Measurements from ENCODE around the gene HADHA.

DNA sequence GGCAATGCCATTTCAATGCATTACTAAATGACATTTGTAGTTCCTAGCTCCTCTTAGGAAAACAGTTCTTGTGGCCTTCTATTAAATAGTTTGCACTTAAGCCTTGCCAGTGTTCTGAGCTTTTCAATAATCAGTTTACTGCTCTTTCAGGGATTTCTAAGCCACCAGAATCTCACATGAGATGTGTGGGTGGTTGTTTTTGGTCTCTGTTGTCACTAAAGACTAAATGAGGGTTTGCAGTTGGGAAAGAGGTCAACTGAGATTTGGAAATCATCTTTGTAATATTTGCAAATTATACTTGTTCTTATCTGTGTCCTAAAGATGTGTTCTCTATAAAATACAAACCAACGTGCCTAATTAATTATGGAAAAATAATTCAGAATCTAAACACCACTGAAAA, 45.6 kb upstream of the HADHA start:
- TF ChIP-seq, protein P1, sequence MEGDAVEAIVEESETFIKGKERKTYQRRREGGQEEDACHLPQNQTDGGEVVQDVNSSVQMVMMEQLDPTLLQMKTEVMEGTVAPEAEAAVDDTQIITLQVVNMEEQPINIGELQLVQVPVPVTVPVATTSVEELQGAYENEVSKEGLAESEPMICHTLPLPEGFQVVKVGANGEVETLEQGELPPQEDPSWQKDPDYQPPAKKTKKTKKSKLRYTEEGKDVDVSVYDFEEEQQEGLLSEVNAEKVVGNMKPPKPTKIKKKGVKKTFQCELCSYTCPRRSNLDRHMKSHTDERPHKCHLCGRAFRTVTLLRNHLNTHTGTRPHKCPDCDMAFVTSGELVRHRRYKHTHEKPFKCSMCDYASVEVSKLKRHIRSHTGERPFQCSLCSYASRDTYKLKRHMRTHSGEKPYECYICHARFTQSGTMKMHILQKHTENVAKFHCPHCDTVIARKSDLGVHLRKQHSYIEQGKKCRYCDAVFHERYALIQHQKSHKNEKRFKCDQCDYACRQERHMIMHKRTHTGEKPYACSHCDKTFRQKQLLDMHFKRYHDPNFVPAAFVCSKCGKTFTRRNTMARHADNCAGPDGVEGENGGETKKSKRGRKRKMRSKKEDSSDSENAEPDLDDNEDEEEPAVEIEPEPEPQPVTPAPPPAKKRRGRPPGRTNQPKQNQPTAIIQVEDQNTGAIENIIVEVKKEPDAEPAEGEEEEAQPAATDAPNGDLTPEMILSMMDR (IDR thresholded peaks at IDR 0.05; ENCODE audit: poor library complexity, severe bottlenecking) = no peak
- TF ChIP-seq EP300 (conservative IDR thresholded peaks at IDR 0.05; ENCODE audit: poor library complexity, severe bottlenecking) = no peak
- no peak for TF ChIP-seq SMC3 (conservative IDR thresholded peaks at IDR 0.05; ENCODE audit: poor library complexity)
- no peak for TF ChIP-seq EZH2 (IDR thresholded peaks at IDR 0.05; ENCODE audit: borderline replicate concordance, insufficient read depth, low read length, poor library complexity, severe bottlenecking)
- TF ChIP-seq, protein P2, sequence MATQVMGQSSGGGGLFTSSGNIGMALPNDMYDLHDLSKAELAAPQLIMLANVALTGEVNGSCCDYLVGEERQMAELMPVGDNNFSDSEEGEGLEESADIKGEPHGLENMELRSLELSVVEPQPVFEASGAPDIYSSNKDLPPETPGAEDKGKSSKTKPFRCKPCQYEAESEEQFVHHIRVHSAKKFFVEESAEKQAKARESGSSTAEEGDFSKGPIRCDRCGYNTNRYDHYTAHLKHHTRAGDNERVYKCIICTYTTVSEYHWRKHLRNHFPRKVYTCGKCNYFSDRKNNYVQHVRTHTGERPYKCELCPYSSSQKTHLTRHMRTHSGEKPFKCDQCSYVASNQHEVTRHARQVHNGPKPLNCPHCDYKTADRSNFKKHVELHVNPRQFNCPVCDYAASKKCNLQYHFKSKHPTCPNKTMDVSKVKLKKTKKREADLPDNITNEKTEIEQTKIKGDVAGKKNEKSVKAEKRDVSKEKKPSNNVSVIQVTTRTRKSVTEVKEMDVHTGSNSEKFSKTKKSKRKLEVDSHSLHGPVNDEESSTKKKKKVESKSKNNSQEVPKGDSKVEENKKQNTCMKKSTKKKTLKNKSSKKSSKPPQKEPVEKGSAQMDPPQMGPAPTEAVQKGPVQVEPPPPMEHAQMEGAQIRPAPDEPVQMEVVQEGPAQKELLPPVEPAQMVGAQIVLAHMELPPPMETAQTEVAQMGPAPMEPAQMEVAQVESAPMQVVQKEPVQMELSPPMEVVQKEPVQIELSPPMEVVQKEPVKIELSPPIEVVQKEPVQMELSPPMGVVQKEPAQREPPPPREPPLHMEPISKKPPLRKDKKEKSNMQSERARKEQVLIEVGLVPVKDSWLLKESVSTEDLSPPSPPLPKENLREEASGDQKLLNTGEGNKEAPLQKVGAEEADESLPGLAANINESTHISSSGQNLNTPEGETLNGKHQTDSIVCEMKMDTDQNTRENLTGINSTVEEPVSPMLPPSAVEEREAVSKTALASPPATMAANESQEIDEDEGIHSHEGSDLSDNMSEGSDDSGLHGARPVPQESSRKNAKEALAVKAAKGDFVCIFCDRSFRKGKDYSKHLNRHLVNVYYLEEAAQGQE (IDR thresholded peaks at IDR 0.05; ENCODE audit: borderline replicate concordance) = no peak

Data from neural cell (in vitro differentiated cells).